Neural progenitor cell (in vitro differentiated cells): ENCODE results near the gene RTN4IP1. TPM values are rescaled to one million over a fixed set of nuclear protein-coding genes. Genes with fewer than 3 reads are reported as not detected.

Experiments
- DNase-seq: peaks from one replicate; pipeline ENCODE4 v3.0.0-alpha.2; 2016; ENCODE audit warnings: low spot score
- H2AFZ ChIP-seq: fragments of 200-600 bp; sonication (generic); replicated peaks from 2 replicates; pipeline ENCODE4 v1.6.1; 2016; ENCODE audit warnings: antibody characterized with exemption
- H3F3A ChIP-seq: fragments of 200-600 bp; sonication (generic); 2 replicates; pipeline ENCODE4 v1.6.1; 2016; ENCODE audit warnings: antibody characterized with exemption, low read depth
- H3K27ac ChIP-seq: fragments of 200-600 bp; sonication (generic); 2 replicates; pipeline ENCODE4 v1.5.1; 2016; ENCODE audit warnings: mild to moderate bottlenecking
- H3K27me3 ChIP-seq: fragments of 200-600 bp; sonication (generic); 2 replicates; pipeline ENCODE4 v1.6.1; 2016; ENCODE audit warnings: mild to moderate bottlenecking, moderate library complexity
- H3K36me3 ChIP-seq: fragments of 200-600 bp; sonication (generic); 2 replicates; pipeline ENCODE4 v1.5.1; 2016
- H3K4me1 ChIP-seq: fragments of 200-600 bp; sonication (generic); 2 replicates; pipeline ENCODE4 v1.6.1; 2016; ENCODE audit warnings: mixed run types
- H3K4me2 ChIP-seq: fragments of 200-600 bp; sonication (generic); 2 replicates; pipeline ENCODE4 v1.6.1; 2016
- H3K4me3 ChIP-seq: fragments of 200-600 bp; sonication (generic); 2 replicates; pipeline ENCODE4 v1.5.1; 2016
- H3K79me2 ChIP-seq: fragments of 200-600 bp; sonication (generic); 2 replicates; pipeline ENCODE4 v1.6.1; 2016; ENCODE audit warnings: low read depth
- H3K9ac ChIP-seq: fragments of 200-600 bp; sonication (generic); 2 replicates; pipeline ENCODE4 v1.6.1; 2016
- H3K9me3 ChIP-seq: fragments of 200-600 bp; sonication (generic); 2 replicates; pipeline ENCODE4 v1.5.1; 2016; ENCODE audit warnings: low read depth
- H4K20me1 ChIP-seq: fragments of 200-600 bp; sonication (generic); 2 replicates; pipeline ENCODE4 v1.6.1; 2016; ENCODE audit warnings: low read depth
- H3K27ac Mint-ChIP-seq: 3 replicates; pipeline ENCODE4 v1.8.0; 2021; ENCODE audit warnings: mixed read lengths
- H3K27me3 Mint-ChIP-seq: 2 replicates; pipeline ENCODE4 v1.8.0; 2022; ENCODE audit warnings: low read depth, mild to moderate bottlenecking, inconsistent platforms, moderate library complexity, mixed read lengths; ENCODE audit not compliant: insufficient read depth
- H3K36me3 Mint-ChIP-seq: 3 replicates; pipeline ENCODE4 v1.8.0; 2021; ENCODE audit warnings: mixed read lengths
- H3K4me1 Mint-ChIP-seq: 3 replicates; pipeline ENCODE4 v1.8.0; 2021; ENCODE audit warnings: mixed read lengths
- H3K4me3 Mint-ChIP-seq: 3 replicates; pipeline ENCODE4 v1.8.0; 2021; ENCODE audit warnings: mild to moderate bottlenecking, moderate library complexity, mixed read lengths
- H3K9me3 Mint-ChIP-seq: 3 replicates; pipeline ENCODE4 v1.8.0; 2020; ENCODE audit warnings: mixed read lengths
- EZH2 ChIP-seq: fragments of 200-600 bp; sonication (generic); IDR thresholded peaks from 2 replicates; pipeline ENCODE4 v1.6.1; 2017; ENCODE audit warnings: antibody characterized with exemption, mild to moderate bottlenecking, moderate library complexity
- EZH2phosphoT487 ChIP-seq: fragments of 200-600 bp; sonication (generic); IDR thresholded peaks from 2 replicates; pipeline ENCODE4 v1.6.1; 2017; ENCODE audit warnings: antibody characterized with exemption
- total RNA-seq: library from RNA; depleted of rRNA; stranded (reverse); fragments of >200 nt; gene quantifications from 2 replicates; pipeline ENCODE4 v1.2.3, GENCODE V29; 2015; ENCODE audit warnings: low replicate concordance
- TF ChIP-seq, protein P1 (sequence below): fragments of 200-600 bp; sonication (generic); IDR thresholded peaks from 2 replicates; pipeline ENCODE4 v1.5.1; 2017; ENCODE audit warnings: antibody characterized with exemption, mild to moderate bottlenecking

RTN4IP1 gene
- total RNA-seq, 1 donor from 2014 or later, result 10.2 TPM

GRCh38 chr6:106569428-106569827, 59.9 kb downstream of the RTN4IP1 start:
- Histone ChIP-seq H3K9me3 (no peaks in the 10 kb centered on the region), H3K36me3 (no peaks in the 10 kb centered on the region), H3K9ac (no peak overlapping the region), H3K79me2 (no peaks in the 10 kb centered on the region), H4K20me1 (peaks cover 3% of the 10 kb centered on the region), H3K27me3 (no peaks in the 10 kb centered on the region), H2AFZ (no peak overlapping the region), H3K27ac (no peak overlapping the region), H3K4me3 (no peak overlapping the region), H3F3A (no peaks in the 10 kb centered on the region), H3K4me2 (no peak overlapping the region), H3K4me1 (no peaks in the 10 kb centered on the region)
- Mint-ChIP-seq H3K27ac (no peak overlapping the region), H3K4me1 (peaks cover under 1% of the 10 kb centered on the region), H3K4me3 (no peak overlapping the region), H3K9me3 (no peaks in the 10 kb centered on the region), H3K36me3 (no peaks in the 10 kb centered on the region), H3K27me3 (peaks cover 2% of the 10 kb centered on the region)
- no peak for DNase-seq
- TF ChIP-seq, protein P1, sequence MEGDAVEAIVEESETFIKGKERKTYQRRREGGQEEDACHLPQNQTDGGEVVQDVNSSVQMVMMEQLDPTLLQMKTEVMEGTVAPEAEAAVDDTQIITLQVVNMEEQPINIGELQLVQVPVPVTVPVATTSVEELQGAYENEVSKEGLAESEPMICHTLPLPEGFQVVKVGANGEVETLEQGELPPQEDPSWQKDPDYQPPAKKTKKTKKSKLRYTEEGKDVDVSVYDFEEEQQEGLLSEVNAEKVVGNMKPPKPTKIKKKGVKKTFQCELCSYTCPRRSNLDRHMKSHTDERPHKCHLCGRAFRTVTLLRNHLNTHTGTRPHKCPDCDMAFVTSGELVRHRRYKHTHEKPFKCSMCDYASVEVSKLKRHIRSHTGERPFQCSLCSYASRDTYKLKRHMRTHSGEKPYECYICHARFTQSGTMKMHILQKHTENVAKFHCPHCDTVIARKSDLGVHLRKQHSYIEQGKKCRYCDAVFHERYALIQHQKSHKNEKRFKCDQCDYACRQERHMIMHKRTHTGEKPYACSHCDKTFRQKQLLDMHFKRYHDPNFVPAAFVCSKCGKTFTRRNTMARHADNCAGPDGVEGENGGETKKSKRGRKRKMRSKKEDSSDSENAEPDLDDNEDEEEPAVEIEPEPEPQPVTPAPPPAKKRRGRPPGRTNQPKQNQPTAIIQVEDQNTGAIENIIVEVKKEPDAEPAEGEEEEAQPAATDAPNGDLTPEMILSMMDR, result no peak
- no peak for TF ChIP-seq EZH2phosphoT487
- no peak for TF ChIP-seq EZH2

DNA sequence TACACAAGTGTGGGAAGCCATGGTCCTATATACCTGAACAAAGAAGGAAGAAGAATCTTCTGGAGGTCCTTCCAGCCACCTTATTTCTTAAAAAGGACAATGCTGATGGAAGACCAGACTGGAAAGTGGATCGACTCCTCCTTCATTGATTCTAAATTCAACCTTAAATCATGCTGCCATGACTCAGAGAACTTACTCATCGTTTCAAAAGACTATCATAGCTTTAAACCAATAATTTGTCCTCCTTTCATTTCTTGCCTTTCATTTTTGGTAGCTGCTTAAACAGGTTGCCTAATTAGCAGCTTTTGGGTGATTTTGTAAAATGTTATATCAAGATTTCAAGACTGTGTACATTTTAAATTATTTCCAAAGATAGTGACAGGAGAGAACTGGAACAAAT, 60.8 kb downstream of the RTN4IP1 start:
- Mint-ChIP-seq H3K4me1 (no peaks in the 10 kb centered on the region), H3K27ac (no peak overlapping the region), H3K9me3 (no peaks in the 10 kb centered on the region), H3K27me3 (peaks cover 2% of the 10 kb centered on the region), H3K36me3 (no peaks in the 10 kb centered on the region), H3K4me3 (no peak overlapping the region)
- no peaks in the 10 kb centered on the region for H3K9me3 ChIP-seq
- H4K20me1 ChIP-seq, result no peaks in the 10 kb centered on the region
- no peak for DNase-seq
- no peak overlapping the region for H3K27ac ChIP-seq
- TF ChIP-seq EZH2phosphoT487 (no peak), EZH2 (no peak)
- TF ChIP-seq, protein P1, result no peak
- H3K4me1 ChIP-seq, result no peaks in the 10 kb centered on the region
- H3K79me2 ChIP-seq, result no peaks in the 10 kb centered on the region
- H3F3A ChIP-seq, result no peaks in the 10 kb centered on the region
- no peak overlapping the region for H3K4me2 ChIP-seq
- no peak overlapping the region for H3K9ac ChIP-seq
- no peak overlapping the region for H2AFZ ChIP-seq
- H3K4me3 ChIP-seq, result no peak overlapping the region
- no peaks in the 10 kb centered on the region for H3K27me3 ChIP-seq
- no peaks in the 10 kb centered on the region for H3K36me3 ChIP-seq

- Mint-ChIP-seq H3K4me1 (no peaks in the 10 kb centered on the region), H3K27ac (no peak overlapping the region), H3K27me3 (no peaks in the 10 kb centered on the region), H3K36me3 (no peaks in the 10 kb centered on the region), H3K9me3 (no peaks in the 10 kb centered on the region), H3K4me3 (no peak overlapping the region)
- no peak for TF ChIP-seq EZH2
- no peak for TF ChIP-seq EZH2phosphoT487
- TF ChIP-seq, protein P1, result no peak
- Histone ChIP-seq H3K4me3 (no peak overlapping the region), H3K79me2 (no peaks in the 10 kb centered on the region), H3K27me3 (no peaks in the 10 kb centered on the region), H2AFZ (no peak overlapping the region), H3K36me3 (no peaks in the 10 kb centered on the region), H3F3A (no peaks in the 10 kb centered on the region), H3K4me2 (no peak overlapping the region), H3K9ac (no peak overlapping the region), H3K9me3 (no peaks in the 10 kb centered on the region), H3K27ac (no peak overlapping the region), H4K20me1 (no peaks in the 10 kb centered on the region), H3K4me1 (no peaks in the 10 kb centered on the region)
- DNase-seq, result no peak
Measured at GRCh38 chr6:106564476-106564875, 64.8 kb downstream of the RTN4IP1 start.

DNA sequence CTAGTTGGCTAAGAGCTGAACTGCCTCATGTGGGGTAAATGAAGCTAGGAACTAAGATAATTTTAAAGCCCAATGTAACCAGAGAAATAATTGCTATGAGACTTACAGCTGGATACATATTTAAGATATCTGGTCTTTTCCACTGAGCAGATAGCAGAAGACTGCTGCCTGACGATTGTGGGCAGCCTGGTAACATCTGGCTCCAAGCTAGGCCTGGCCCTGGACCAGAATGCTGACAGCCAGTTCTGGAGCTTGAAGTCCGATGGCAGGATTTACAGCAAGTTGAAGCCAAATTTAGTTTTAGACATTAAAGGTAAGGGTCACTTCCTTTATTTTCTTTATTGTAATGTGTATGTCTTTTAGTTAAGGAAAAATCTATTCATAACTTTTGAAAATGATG, 65.7 kb downstream of the RTN4IP1 start:
- H3K27ac ChIP-seq, result no peak overlapping the region
- DNase-seq, result no peak
- Mint-ChIP-seq H3K27me3 (no peaks in the 10 kb centered on the region), H3K27ac (no peak overlapping the region), H3K4me3 (no peak overlapping the region), H3K9me3 (no peaks in the 10 kb centered on the region), H3K4me1 (no peaks in the 10 kb centered on the region), H3K36me3 (no peaks in the 10 kb centered on the region)
- H3K4me3 ChIP-seq, result no peak overlapping the region
- no peaks in the 10 kb centered on the region for H3K79me2 ChIP-seq
- no peaks in the 10 kb centered on the region for H4K20me1 ChIP-seq
- no peaks in the 10 kb centered on the region for H3F3A ChIP-seq
- H3K4me1 ChIP-seq, result no peaks in the 10 kb centered on the region
- no peaks in the 10 kb centered on the region for H3K36me3 ChIP-seq
- H2AFZ ChIP-seq, result no peak overlapping the region
- H3K4me2 ChIP-seq, result no peak overlapping the region
- H3K27me3 ChIP-seq, result no peaks in the 10 kb centered on the region
- TF ChIP-seq EZH2phosphoT487, result no peak
- no peak for TF ChIP-seq EZH2
- TF ChIP-seq, protein P1, result no peak
- H3K9me3 ChIP-seq, result no peaks in the 10 kb centered on the region
- no peak overlapping the region for H3K9ac ChIP-seq
